A172 (cell line): ENCODE measurements around the gene RBM12. TPM values are rescaled to one million over a fixed set of nuclear protein-coding genes. Genes with fewer than 3 reads are reported as not detected.

Experiments used
- DNase-seq: peaks from one replicate; pipeline ENCODE4 v3.0.0-alpha.2; 2015; ENCODE audit warnings: low spot score
- total RNA-seq: library from RNA; depleted of rRNA; stranded (reverse); fragments of >200 nt; shearing (Covaris generic); gene quantifications from 2 replicates; pipeline ENCODE4 v1.2.3, GENCODE V29; 2014

Gene RBM12
- total RNA-seq, 1 experiment from 2014 or later, result 50.9 TPM

DNA sequence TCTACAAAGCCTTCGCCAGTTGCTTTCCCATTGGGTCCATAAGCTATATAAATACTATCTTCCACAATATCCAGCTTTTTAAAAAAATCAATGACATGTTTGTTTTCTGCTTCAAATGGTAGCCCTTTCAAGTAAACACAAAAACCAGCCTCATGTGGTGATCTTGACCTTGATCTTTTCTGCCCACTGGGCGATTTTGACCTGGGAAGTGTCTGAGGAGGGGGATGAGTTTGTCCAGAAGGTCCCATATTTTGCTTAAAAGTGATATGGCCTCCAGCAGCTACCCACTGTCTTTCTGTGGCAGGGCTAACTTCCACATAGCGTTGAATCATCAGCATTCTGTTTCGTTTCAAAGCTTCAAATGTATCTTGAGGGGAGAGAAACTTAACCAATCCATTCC lies 10.8 kb downstream of the RBM12 start:
- no peak for DNase-seq

DNA sequence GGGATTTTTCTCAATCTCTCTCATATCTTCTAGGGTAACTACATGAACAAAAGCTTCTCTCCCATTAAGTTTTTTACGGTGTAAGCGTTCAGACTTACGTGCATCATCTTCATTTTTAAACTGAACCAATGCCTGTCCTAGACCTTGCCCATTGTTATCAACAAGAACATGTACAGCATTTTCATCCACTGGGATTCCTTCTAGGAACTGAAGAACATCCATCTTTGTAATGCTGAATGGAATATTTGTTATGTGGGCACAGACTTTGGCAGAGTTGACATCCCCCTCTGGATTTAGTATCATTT lies 11.3 kb downstream of the RBM12 start:
- no peak for DNase-seq

DNA sequence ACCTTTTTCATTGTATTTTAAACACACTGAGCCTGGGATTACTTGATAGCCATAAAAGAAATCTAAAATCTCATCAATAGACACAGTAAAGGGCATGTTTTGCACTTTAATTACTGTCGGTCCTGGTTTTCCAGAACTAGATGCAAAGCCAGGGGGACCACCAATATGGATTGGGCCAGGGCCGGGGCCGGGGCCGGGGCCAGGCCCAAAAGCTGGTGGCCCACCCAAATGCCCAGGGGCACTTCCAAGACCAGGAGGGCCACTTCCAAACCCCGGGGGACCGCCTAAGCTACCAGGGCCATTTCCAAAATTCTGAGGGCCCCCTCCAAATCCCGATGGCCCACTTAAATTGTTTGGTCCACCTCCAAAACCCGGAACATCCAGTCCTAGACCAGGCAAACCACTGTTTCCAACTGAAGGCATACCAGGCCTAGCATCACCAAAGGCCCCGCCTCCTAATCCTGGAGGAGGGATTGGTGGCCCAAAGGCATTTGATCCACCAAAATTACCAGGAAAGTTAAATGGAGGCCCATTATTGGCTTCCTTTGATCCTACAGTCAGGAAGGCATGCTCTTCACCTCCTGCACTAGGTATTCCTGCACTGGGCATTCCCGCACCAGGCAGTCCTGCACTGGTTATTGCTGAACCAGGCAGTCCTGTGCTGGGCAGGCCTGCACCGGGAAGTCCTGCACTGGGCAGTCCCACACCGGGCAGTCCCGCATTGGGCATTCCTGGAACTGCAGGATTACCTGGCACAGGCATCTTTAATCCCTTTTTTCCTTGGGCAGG lies 11.9 kb downstream of the RBM12 start:
- no peak for DNase-seq

DNA sequence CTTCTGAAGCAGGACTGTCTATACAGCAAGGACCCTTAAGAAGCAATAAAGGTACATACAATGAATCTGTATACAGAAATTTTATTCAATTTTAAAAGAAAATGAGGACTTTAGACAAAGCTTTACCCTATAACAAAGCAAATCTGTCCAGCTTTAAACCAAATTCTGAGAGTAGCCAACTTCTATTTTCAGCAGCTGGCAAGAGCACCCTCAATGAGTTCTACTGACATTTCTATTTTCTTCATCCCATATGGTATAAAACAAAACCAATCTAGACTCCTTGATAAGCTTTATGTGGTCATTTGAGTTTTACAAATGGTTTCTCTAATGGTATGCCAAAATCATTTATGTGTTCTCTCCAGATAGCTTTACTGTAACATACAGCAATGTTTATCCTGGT lies 12.7 kb downstream of the RBM12 start:
- DNase-seq, result no peak

DNA sequence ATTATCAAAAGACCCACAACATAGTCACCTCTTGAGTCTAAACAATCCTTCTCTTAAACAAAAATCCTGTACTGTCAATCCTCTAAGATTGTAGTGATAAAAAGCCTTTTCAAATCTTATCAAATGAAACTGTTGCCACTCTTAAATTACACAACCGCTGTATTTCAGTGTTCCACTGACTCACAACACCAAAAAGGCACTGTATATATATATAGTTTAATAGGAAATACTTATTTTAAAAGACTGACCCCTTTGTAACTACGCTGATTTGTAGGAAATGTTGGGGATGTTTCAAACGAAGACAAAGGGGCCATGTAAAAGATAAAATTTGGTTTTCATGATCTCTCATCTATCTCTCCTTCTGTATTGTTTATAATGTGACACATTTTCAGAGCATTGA lies 14.1 kb downstream of the RBM12 start:
- DNase-seq, result no peak

DNA sequence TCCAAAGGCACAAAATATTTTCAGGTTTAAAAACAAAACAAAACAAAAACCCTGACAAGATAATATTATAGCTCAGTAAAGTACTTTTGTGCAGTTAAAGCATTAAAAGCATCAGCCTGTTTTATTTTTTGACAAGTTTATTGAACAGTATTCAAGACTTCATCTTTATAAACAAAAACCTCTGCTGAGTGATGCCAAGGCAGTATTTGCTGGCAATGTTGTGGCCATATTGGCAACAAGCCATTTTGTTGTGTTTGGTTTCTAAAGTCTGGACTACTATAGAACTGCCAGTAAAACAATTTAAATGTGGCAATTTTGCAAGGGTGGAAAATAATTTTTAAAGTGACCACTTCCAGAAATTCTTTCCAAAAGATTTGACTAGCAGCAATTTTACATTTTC lies 15.9 kb downstream of the RBM12 start:
- DNase-seq, result no peak

DNA sequence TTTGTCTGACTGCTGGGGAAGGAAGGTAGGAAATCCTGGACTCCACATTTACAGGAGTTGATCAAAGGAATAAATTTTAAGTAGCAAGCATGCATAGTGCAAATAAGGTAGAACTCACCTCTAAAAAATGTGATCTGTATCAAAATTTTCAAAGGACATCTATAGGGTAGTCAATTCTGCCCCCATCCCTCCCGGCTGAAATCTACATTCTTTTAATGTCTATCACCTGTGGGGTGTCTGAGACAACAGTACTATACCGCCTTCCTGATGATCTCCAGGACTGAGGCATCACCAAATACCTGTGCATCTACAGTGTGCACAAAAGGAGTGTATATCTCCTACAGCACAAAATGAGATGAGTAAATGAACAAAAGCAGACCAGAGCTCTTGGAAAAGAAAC lies 19.9 kb downstream of the RBM12 start:
- no peak for DNase-seq

DNA sequence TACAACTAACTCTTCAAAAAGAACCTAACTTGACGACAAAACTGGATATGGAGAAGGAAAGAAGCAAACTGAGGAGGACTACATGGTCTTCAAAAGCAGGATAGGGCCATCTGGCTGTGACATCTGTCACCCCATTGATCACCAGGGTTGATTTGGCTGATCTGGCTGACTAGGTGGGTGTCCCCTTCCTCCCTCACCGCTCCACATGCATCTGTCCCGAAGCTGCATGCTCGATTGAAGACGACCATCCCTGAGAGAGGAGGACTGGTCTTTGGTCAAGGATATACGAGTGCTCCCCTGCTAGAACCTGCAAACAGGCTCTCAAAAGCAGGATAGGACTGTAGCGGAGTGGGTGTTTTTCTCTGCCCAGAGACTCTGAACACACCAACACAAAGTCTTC lies 21.7 kb downstream of the RBM12 start:
- no peak for DNase-seq

DNA sequence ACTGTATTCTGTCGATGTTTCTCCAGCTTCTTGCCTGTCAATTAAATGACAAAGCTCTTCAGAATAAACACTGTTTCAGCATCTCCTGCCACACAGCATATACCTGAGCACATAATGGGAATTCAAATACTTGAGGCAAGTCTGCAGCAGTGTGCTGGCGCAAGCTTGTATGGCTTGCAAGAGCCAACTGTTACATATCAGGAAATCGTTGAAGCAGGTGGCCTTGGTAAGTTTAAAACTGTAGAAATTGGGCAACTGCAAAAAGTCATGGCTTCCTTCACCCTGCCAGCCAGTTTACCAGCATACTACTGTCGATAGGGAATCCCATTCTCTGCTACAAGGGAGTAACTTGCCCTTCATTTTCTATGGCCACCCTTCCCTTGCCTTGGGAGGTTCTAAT lies 23.0 kb downstream of the RBM12 start:
- DNase-seq, result no peak

DNA sequence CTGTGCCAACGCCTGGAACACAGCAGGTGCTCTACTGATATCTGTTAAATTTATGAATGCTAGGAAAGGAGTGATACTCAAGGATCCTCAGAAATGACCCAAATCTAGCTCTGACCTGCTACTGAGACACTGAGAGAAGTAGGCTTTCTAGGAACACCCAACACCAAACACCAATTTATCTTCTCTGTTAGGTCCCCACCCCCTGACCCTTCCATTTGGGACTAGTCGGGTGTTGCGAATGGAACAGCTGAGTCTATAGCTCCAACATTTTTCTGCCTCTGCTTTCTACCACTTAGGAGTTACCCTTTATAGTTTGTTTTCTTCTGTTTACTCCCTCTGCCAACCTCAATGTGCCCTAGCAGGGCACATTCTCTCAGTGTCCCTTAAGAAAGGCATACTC lies 24.0 kb downstream of the RBM12 start:
- DNase-seq, result no peak

DNA sequence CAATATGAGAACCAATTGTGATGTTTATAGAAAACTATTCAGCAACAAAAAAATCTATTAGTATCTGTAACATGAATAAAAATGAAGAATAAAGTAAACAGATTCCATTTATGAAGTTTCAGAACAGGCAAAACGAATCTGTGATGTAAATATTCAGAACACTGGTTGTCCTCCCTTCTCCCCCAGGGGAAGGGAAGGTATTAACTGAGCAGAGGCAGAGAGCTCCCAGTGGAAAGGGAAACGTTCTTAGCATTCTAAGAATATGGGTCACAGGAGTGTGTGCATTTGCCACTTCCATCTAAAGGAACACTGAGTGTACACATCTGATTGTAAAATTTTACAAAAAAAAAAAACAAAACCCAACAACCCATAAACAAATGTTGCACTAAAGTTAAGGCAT lies 25.9 kb downstream of the RBM12 start:
- DNase-seq, result no peak

DNA sequence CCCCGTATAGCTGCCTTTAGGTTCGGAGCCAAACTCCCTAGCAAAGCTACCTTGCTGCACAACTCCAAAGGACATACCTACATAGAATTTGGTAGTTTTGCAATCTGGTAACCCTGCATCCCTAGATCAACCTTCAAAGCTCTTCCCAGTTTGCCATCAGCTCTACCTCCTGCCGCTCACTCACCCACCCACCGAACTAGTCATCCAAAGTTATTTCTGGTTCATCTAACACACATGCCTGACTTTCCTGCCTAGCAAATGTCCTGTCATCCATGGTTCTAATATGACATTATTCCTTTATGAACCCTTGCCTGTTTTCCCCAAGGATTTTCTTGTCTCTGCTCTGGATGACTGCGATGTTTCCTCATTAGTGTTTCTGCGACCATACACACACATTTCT lies 27.4 kb downstream of the RBM12 start:
- no peak for DNase-seq

DNA sequence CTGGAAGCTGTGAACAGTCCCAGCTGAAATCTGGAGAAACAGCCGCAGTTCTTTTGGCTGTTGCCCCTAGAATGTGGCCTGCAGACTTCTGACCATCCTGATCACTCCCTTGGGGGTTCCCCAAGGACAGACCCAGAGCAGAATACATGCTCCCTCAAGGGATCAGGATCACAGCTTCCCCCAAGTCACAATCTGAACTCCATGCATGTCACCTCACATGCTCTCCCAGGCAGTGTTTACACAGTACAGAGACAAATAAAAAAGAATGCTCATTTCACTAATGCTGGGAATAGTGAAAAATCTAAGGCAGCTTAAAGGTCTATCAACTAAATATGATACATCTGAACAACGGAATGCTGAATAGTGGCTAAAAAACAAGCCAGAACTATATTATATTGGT lies 28.6 kb downstream of the RBM12 start:
- DNase-seq, result no peak

DNA sequence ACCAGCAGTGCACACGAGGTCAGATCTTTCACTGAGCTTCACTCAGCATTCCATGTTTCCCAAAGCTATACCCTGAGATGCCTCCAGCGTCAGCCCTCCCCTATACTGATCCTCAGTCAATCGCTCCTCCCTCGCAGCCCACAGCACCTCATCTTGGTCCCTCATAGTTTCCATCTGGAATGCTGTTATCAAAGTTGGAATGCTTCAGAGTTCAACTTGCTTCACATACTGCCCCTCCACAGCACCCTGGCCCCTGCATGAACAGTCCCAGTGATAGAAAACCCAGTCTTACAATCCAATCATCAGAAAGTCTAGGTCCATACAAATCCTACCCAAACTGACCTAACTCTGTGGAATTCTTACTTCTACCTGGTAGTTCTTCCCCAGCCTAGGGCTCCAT lies 29.0 kb downstream of the RBM12 start:
- DNase-seq, result no peak

DNA sequence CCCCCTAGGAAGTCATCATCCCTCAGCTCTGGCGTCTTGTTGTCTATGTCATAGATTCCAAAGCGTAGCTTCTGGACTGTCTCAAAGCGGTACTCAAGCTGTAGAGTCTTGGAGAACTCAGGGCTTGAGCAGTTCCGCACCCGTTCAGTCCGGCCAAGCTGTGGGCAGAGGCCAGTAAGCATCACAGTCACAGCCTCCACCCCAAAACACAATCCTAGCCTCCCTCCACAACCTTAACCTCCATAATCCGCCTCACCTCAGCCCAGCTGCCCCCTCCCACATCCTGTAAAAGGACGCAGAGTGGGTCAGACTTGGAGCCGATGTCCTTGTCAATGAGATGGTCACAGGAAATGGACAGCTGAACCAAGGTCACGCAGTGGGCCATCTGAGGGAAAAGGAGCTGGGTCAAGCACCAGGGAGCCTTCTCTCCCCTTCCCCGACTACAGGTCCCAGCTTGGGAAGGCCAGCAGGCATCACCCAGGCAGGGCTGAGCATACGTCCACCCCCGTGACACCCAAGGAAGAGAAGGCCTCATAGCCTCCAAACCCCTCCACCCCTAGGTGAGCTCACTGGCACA lies 32.1 kb downstream of the RBM12 start:
- no peak for DNase-seq

DNA sequence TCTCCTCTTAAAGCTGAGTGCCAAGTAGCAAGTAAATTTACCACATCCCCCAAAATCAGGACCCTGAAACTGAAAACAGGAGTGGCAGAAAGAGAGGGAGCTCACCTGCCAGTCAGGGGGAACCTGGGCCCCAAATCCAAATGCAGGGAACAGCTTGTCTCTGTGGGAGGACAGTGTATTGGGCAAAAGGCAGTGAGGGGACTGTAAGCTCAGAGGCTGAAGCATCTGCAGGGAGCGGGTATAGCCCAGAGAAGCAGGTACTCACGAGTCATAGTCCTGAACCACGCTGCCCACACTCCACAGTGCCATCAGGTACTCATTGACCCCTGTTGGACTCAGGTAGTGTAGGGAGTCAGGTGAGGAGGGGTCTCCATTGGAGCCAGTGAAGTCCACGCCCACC lies 34.1 kb downstream of the RBM12 start:
- DNase-seq, result no peak

DNA sequence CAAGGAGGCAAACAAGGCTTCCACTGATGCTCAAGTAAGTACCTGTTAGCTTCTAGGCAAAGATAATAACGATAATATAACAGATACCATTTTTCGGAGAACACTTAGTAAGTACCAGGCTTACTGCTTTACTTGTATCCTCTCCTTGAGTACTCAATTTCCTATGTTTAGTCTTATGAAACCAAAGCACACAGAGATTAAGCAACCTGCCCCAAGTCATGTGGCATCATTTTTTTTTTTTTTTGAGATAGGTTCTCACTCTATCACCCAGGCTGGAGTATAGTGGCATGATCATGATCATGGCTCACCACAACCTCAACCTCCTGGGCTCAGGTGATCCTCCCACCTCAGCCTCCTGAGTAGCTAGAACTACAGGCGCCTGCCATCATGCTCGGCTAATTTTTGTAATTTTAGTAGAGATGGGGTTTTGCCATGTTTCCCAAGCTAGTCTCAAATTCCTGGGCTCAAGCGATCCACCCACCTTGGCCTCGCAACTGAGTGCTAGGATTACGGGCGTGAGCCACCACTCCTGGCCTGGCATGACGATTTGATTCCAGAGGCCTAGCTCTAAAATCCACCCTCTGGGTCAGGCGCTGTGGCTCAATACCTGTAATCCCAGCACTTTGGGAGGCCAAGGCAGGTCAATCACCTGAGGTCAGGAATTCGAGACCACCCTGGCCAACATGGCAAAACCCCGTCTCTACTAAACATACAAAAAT lies 35.1 kb downstream of the RBM12 start:
- DNase-seq, result no peak

DNA sequence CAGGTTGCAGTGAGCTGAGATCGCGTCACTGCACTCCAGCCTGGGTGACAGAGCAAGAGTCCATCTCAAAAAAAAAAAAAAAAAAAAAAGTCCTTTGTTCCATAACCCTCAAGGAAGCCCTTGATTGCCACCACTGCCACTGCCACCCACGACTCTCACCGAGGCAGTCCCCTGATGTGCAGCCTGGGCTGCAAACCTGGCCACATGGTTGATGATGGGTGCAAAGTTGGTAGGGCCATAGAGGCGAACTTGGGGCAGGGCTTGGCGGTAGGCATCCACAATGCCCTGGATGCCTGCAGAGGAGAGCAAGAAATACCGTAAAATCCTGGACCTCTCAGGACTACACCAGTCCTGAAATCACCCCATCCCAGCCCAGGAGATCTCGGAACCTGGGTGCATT lies 37.6 kb downstream of the RBM12 start:
- no peak for DNase-seq

DNA sequence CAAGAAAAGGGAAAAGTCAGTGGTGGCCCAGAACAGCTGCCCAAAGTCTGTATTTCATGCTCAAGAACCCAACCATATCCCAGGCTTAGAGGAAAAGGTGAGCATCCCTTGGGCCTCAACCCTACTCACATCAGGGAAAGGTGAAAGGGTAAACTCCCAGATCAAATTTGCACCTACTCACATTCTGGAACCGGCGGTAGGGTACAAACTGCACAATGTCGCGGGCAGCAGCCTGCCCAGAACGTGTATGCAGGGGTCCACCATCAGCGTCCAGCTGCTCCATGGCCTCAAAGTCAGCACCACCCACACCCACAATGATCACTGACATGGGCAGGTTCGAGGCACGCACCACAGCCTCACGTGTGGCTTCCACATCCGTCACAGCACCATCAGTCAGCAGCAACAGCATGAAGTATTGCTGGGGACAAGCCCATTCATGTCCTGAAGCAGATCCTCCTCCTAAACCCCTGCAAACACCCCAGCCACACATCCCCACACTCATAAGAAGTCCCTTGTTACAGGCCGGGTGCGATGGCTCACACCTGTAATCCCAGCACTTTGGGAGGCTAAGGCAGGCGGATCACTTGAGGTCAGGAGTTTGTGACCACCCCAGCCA lies 38.2 kb downstream of the RBM12 start:
- DNase-seq, result no peak

DNA sequence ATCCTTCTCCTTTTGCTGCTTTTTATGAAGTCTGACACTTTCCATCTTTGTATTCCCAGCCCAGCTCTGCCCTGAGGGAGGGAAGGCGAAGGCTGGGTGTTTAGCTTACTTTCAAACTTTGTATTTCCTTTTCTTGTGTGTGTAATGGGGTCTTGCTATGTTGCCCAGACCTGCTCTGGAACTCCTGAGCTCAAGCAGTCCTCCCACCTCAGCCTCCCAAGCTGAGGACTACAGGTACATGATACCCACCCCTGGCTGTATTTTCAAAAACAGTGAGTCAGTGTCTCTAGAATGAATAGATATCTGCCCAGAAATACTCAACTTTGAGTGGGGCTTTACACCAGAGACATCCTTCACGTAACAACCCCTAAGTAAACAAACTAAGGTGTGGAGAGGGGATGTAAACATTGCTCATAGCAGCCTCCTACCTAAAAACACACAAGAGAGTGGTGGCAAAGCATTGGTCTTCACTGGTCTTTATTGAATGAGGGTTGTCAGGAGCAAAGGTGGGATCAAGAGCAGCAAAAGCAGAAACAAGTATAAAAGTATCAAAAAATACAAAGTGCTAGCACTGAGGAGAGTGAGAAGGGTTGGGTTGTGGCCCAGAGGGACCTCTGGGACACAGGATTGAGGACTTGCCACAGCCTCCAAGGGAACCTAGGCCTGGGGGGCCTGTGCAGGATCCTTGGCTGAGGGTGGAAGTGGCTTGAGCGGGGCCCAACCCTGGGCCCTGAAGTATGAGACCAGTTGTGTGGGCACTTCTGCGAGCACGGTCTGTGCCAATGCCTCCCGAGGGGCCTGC lies 38.9 kb downstream of the RBM12 start:
- no peak for DNase-seq

DNA sequence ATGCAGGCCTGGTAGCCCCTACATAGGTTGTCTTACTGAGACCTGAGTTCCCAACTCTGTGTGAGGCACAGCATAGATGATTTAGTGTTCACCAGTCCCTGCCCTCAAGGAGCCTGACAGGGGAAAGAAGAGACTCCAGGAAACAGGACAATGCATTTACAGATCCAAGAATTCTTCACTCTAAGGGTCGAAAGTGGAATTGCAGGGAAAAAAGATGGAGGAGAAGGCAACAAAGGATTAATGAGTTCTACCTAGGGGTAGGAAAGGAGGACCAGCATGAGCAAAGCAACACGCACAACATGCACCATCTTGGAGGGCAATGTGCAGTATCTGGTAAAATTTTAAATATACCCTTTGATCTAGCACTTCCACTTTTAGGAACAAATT lies 43.1 kb downstream of the RBM12 start:
- no peak for DNase-seq
